ENCODE data around the gene USP46. TPM values are rescaled to one million over a fixed set of nuclear protein-coding genes. Genes with fewer than 3 reads are reported as not detected.

Gene USP46
- total and polyA plus RNA-seq, 2 of the 13 experiments (the other 11 are each of a cell fraction or from before 2014, with no cell fraction given): 4.7 to 17.4 TPM

DNA sequence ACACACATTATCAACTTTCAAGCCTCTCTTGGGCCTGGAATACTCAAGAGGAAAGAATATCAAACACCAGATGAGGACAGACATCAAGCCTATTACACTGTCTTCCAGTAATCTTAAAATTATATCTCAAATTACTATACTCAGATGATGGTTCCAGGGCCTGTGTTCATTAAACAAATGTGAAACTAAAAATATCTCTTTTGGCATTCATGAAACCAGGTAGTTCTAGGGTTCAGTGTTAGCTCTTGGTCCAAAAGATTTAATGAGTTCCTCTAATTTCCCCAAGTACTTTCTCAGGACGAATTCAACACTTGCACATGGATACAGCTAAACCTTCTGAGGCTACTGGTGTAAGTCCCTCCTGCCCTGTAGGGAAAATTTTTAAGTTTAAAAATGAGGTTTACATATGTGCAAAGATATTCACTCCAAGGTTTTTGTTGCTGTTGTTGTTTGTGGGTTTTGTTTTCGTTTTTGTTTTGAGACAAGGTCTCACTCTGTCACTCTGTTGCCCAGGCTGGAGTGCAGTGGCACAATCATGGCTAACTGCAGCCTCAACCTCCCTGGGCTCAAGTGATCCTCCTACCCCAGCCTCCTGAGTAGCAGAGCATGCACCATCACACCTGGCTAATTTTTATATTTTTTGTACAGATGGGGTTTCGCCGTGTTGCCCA is 79.4 kb downstream of the USP46 start:
- Histone ChIP-seq H3K9ac (ENCODE audit: insufficient read depth, low read depth, low read length) (no peak overlapping the region), H4K20me1 (ENCODE audit: insufficient read depth, low read length) (no peaks in the 10 kb centered on the region), H3K36me3 (replicated peaks in 1 of 2; ENCODE audit: control insufficient read depth in 1 of 2, insufficient read depth in 2 of 2, low read length in 2 of 2) (no peaks in the 10 kb centered on the region), H3K9me3 (ENCODE audit: low read length) (no peaks in the 10 kb centered on the region), H3K27me3 (ENCODE audit: control insufficient read depth in 1 of 2, insufficient read depth in 2 of 2, low read length in 2 of 2) (no peaks in the 10 kb centered on the region), H3K27ac (ENCODE audit: extremely low read length, insufficient read depth, low read length) (no peak overlapping the region), H2AFZ (ENCODE audit: low read length) (no peak overlapping the region), H3K79me2 (ENCODE audit: insufficient read depth, low read length) (no peaks in the 10 kb centered on the region), H3K4me3 (replicated peaks in 1 of 3; ENCODE audit: insufficient read depth in 1 of 3, low read depth in 2 of 3, low read length in 3 of 3) (no peak overlapping the region), H3K4me2 (ENCODE audit: low read depth, low read length) (no peak overlapping the region), H3K4me1 (ENCODE audit: insufficient read depth, low read length) (no peaks in the 10 kb centered on the region)
- BruUV-seq (replicated peaks): no TSS peak
- ATAC-seq (no peak), DNase-seq (ENCODE audit: low spot score) (no peak), FAIRE-seq (no peak)
- 36% methylated on average over 4 of the region's 4 CpGs for WGBS (ENCODE audit: low lambda C conversion rate)
- POLR2A ChIA-PET: no interaction called here
- in situ Hi-C loops (cut with HindIII; ENCODE audit: extremely low pct_ligation_motif_present, low pct_unique_long_range_greater_than_20kb) (no loop called here), intact Hi-C loops (cut with micrococcal nuclease; ENCODE audit: unreplicated experiment) (loop anchor here (10.0 kb wide), 1 partner anchor 345 kb away; no protein-coding TSS in a partner anchor)
- TF ChIP-seq HNF1A (IDR thresholded peaks at IDR 0.05; ENCODE audit: low read depth) (no peak), HNF1A (CRISPR knock-in tag; IDR thresholded peaks at IDR 0.05; ENCODE audit: borderline replicate concordance) (no peak), MXD3 (CRISPR knock-in tag; IDR thresholded peaks at IDR 0.05) (no peak), SIN3A (IDR thresholded peaks at IDR 0.05; ENCODE audit: borderline replicate concordance, low read depth, low read length) (no peak), KLF13 (CRISPR knock-in tag; IDR thresholded peaks at IDR 0.05) (no peak), NPAS2 (CRISPR knock-in tag; IDR thresholded peaks at IDR 0.05; ENCODE audit: borderline replicate concordance) (no peak), MYNN (CRISPR knock-in tag; IDR thresholded peaks at IDR 0.05; ENCODE audit: low read depth) (no peak), NR2F2 (IDR thresholded peaks at IDR 0.05; ENCODE audit: borderline replicate concordance, low read depth) (no peak), HNRNPLL (IDR thresholded peaks at IDR 0.05; ENCODE audit: low read depth, low read length, poor library complexity, severe bottlenecking) (no peak), TARDBP (CRISPR knock-in tag; IDR thresholded peaks at IDR 0.05) (no peak), ZBTB2 (CRISPR knock-in tag; IDR thresholded peaks at IDR 0.05; ENCODE audit: low read depth) (no peak), TFE3 (CRISPR knock-in tag; IDR thresholded peaks at IDR 0.05) (no peak), PAX8 (CRISPR knock-in tag; IDR thresholded peaks at IDR 0.05; ENCODE audit: borderline replicate concordance) (no peak)
- CTCF ChIA-PET (ENCODE audit: low intra/inter-chr PET ratio, low total read pairs): no interaction called here

All from HepG2 (cell line).